H9 (cell line): ENCODE data around the gene ILF3. TPM values are rescaled to one million over a fixed set of nuclear protein-coding genes. Genes with fewer than 3 reads are reported as not detected.

Source experiments
- DNase-seq: peaks from one replicate; pipeline ENCODE4 v3.0.0-alpha.2; 2017
- H2AFZ ChIP-seq: one replicate; pipeline ENCODE4 v1.6.1; 2013; ENCODE audit warnings: mild to moderate bottlenecking, low read length, control low read depth, moderate library complexity
- H2AK5ac ChIP-seq: 2 replicates; pipeline ENCODE4 v1.6.1; 2013; ENCODE audit warnings: low read length, control low read depth, mixed read lengths; ENCODE audit not compliant: insufficient read length
- H2BK120ac ChIP-seq: one replicate; pipeline ENCODE4 v1.6.1; 2013; ENCODE audit warnings: low read depth, mild to moderate bottlenecking, low read length, control low read depth, inconsistent platforms; ENCODE audit not compliant: poor library complexity, severe bottlenecking
- H2BK12ac ChIP-seq: 2 replicates; pipeline ENCODE4 v1.6.1; 2013; ENCODE audit warnings: low read length, control low read depth, mixed read lengths, low read depth; ENCODE audit not compliant: insufficient read length
- H2BK15ac ChIP-seq: 2 replicates; pipeline ENCODE4 v1.6.1; 2013; ENCODE audit warnings: low read depth, low read length, control low read depth
- H2BK20ac ChIP-seq: one replicate; pipeline ENCODE4 v1.6.1; 2013; ENCODE audit warnings: low read depth, mild to moderate bottlenecking, low read length, control low read depth, inconsistent platforms; ENCODE audit not compliant: poor library complexity, severe bottlenecking
- H2BK5ac ChIP-seq: 2 replicates; pipeline ENCODE4 v1.6.1; 2013; ENCODE audit warnings: low read length, control low read depth, mixed read lengths; ENCODE audit not compliant: insufficient read length
- H3K14ac ChIP-seq: 2 replicates; pipeline ENCODE4 v1.6.1; 2013; ENCODE audit warnings: low read length, control low read depth; ENCODE audit not compliant: insufficient read depth
- H3K18ac ChIP-seq: 2 replicates; pipeline ENCODE4 v1.6.1; 2013; ENCODE audit warnings: low read depth, mild to moderate bottlenecking, mixed read lengths, low read length, control low read depth; ENCODE audit not compliant: insufficient read length
- H3K23ac ChIP-seq: 2 replicates; pipeline ENCODE4 v1.6.1; 2013; ENCODE audit warnings: low read length, control low read depth, mixed read lengths, low read depth; ENCODE audit not compliant: insufficient read length
- H3K23me2 ChIP-seq: 2 replicates; pipeline ENCODE4 v1.6.1; 2013; ENCODE audit warnings: low read depth, mild to moderate bottlenecking, mixed read lengths, low read length, control low read depth; ENCODE audit not compliant: insufficient read length, poor library complexity, severe bottlenecking
- H3K27ac ChIP-seq: 2 replicates; pipeline ENCODE4 v1.5.1; 2013; ENCODE audit warnings: low read length, control low read depth, mixed read lengths, low read depth; ENCODE audit not compliant: insufficient read length
- H3K27me3 ChIP-seq: 2 replicates; pipeline ENCODE4 v1.6.1; 2013; ENCODE audit warnings: low read length, control low read depth, inconsistent platforms; ENCODE audit not compliant: insufficient read depth
- H3K4ac ChIP-seq: 2 replicates; pipeline ENCODE4 v1.6.1; 2013; ENCODE audit warnings: low read depth, mild to moderate bottlenecking, control low read depth, inconsistent platforms, low read length, moderate library complexity
- H3K4me1 ChIP-seq: 2 replicates; pipeline ENCODE4 v1.6.1; 2013; ENCODE audit warnings: low read length, control low read depth, inconsistent platforms; ENCODE audit not compliant: insufficient read depth
- H3K4me2 ChIP-seq: 2 replicates; pipeline ENCODE4 v1.6.1; 2013; ENCODE audit warnings: low read length, control low read depth, mixed read lengths; ENCODE audit not compliant: insufficient read length, insufficient read depth
- H3K56ac ChIP-seq: 2 replicates; pipeline ENCODE4 v1.6.1; 2013; ENCODE audit warnings: low read depth, mild to moderate bottlenecking, mixed read lengths, low read length, control low read depth; ENCODE audit not compliant: insufficient read length
- H3K79me1 ChIP-seq: 2 replicates; pipeline ENCODE4 v1.6.1; 2013; ENCODE audit warnings: low read depth, mild to moderate bottlenecking, moderate library complexity, low read length, control low read depth, inconsistent platforms; ENCODE audit not compliant: insufficient read depth, poor library complexity, severe bottlenecking
- H3K79me2 ChIP-seq: 2 replicates; pipeline ENCODE4 v1.6.1; 2013; ENCODE audit warnings: low read length, control low read depth, inconsistent platforms; ENCODE audit not compliant: insufficient read depth
- H3K9ac ChIP-seq: 2 replicates; pipeline ENCODE4 v1.6.1; 2013; ENCODE audit warnings: low read length, control low read depth, mixed read lengths; ENCODE audit not compliant: insufficient read length; ENCODE audit errors: extremely low read depth
- H3K9me3 ChIP-seq: one replicate; pipeline ENCODE4 v1.6.1; 2013; ENCODE audit warnings: low read depth, low read length, inconsistent platforms; ENCODE audit not compliant: control insufficient read depth
- H3T11ph ChIP-seq: one replicate; pipeline ENCODE4 v1.6.1; 2013; ENCODE audit warnings: mild to moderate bottlenecking, low read length, control low read depth, inconsistent platforms
- H4K20me1 ChIP-seq: one replicate; pipeline ENCODE4 v1.6.1; 2013; ENCODE audit not compliant: control insufficient read depth, insufficient read length, insufficient read depth
- H4K5ac ChIP-seq: 2 replicates; pipeline ENCODE4 v1.6.1; 2013; ENCODE audit warnings: low read depth, mild to moderate bottlenecking, mixed read lengths, low read length, control low read depth; ENCODE audit not compliant: insufficient read length
- H4K8ac ChIP-seq: replicated peaks from 2 replicates; pipeline ENCODE4 v1.6.1; 2013; ENCODE audit warnings: low read length, control low read depth, mixed read lengths, low read depth; ENCODE audit not compliant: insufficient read length
- H4K91ac ChIP-seq: 2 replicates; pipeline ENCODE4 v1.6.1; 2013; ENCODE audit warnings: low read depth, mild to moderate bottlenecking, moderate library complexity, mixed read lengths, low read length, control low read depth; ENCODE audit not compliant: insufficient read length
- H3K27ac Mint-ChIP-seq, 3 experiments: 2 replicates in 2 of 3; 3 replicates in 1 of 3; pipeline ENCODE4 v1.8.0; 2020 to 2021; ENCODE audit warnings: mixed read lengths in 3 of 3, mild to moderate bottlenecking in 1 of 3, moderate library complexity in 1 of 3
- H3K27me3 Mint-ChIP-seq: 2 replicates; pipeline ENCODE4 v1.8.0; 2021; ENCODE audit warnings: low read depth, mild to moderate bottlenecking, moderate library complexity, mixed read lengths
- H3K36me3 Mint-ChIP-seq, 3 experiments: 2 replicates in 2 of 3; 3 replicates in 1 of 3; pipeline ENCODE4 v1.8.0; 2020 to 2021; ENCODE audit warnings: low read depth in 3 of 3, mixed read lengths in 3 of 3; ENCODE audit not compliant: insufficient read depth in 1 of 3
- H3K4me1 Mint-ChIP-seq, 2 experiments: 2 replicates each; pipeline ENCODE4 v1.8.0; 2020; ENCODE audit warnings: mixed read lengths in 2 of 2
- H3K4me3 Mint-ChIP-seq, 2 experiments: 2 replicates in 1 of 2; 3 replicates in 1 of 2; pipeline ENCODE4 v1.8.0; 2020 to 2021; ENCODE audit warnings: mild to moderate bottlenecking in 2 of 2, mixed read lengths in 2 of 2, moderate library complexity in 1 of 2
- H3K9me3 Mint-ChIP-seq, 2 experiments: 2 replicates in 1 of 2; 3 replicates in 1 of 2; pipeline ENCODE4 v1.8.0; 2020; ENCODE audit warnings: mild to moderate bottlenecking in 2 of 2, mixed read lengths in 2 of 2, moderate library complexity in 1 of 2
- WGBS: extraction: QIAGEN DNeasy Blood & Tissue Kit; methylation state at CpG from one replicate; pipeline ENCODE4 v1.1.7; 2013; ENCODE audit warnings: missing lambda C conversion rate, low lambda C conversion rate, mixed read lengths; ENCODE audit not compliant: insufficient read length; ENCODE audit errors: extremely low coverage; 5-methylcytosine and 5-hydroxymethylcytosine counted together
- total RNA-seq: library from RNA; stranded (reverse); gene quantifications from 2 replicates; pipeline ENCODE4 v1.2.1, GENCODE V29; 2021
- TF ChIP-seq, protein P1 (sequence below): fragments of 200-600 bp; sonication (generic); conservative IDR thresholded peaks from 3 replicates; pipeline ENCODE4 v1.8.0; 2021; ENCODE audit warnings: antibody characterized with exemption, mild to moderate bottlenecking

The ILF3 gene
- total RNA-seq, 1 experiment from 2014 or later: 841 TPM

DNA sequence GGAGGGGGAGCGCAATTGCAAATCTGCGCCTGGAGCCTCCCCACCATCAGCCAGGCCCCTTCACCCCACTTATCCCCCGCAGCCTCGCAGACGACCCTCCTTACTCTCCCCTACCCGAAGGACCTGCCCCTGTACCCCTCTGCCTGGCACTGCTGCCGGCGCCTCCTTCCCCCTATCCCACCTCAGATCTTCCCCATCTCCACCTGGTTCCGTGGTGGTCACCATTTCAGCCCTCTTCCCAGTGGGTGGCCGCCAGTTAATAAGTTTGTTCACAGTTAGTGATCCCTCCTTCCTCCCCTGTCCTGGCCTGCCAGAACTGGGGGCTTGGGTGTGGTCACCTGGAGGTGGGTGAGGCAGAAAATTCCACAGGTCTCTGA is 28.4 kb upstream of the ILF3 start:
- H3K27ac ChIP-seq: no peak overlapping the region
- peaks cover 4% of the 10 kb centered on the region; the same call in 1 of the 2 replicates for H3K4me1 ChIP-seq
- H3K79me1 ChIP-seq: peaks cover 3% of the 10 kb centered on the region
- no peak overlapping the region for H2AK5ac ChIP-seq
- H4K8ac ChIP-seq: no peak overlapping the region
- peak overlapping the region; percentile 82 to 88 for H3K4me3 Mint-ChIP-seq
- no peak overlapping the region for H2BK12ac ChIP-seq
- peaks cover 11 to 13% of the 10 kb centered on the region in 2 experiments for H3K4me1 Mint-ChIP-seq
- H3T11ph ChIP-seq: no peak overlapping the region
- H3K27me3 Mint-ChIP-seq: no peaks in the 10 kb centered on the region
- H3K9me3 ChIP-seq: no peaks in the 10 kb centered on the region
- peak overlapping the region; percentile 43 for H3K56ac ChIP-seq
- no peak overlapping the region for H2BK5ac ChIP-seq
- peak overlapping the region; percentile 16; the same call in 1 of the 2 replicates for H3K4ac ChIP-seq
- peaks cover 6 to 21% (median 21%) of the 10 kb centered on the region in 3 experiments; a peak in 6 of 7 replicates for H3K36me3 Mint-ChIP-seq
- H3K27me3 ChIP-seq: no peaks in the 10 kb centered on the region
- peak overlapping the region; percentile 55 for H4K91ac ChIP-seq
- peak overlapping the region; percentile 77 for H3K4me2 ChIP-seq
- peak overlapping the region; percentile 80 to 93 (median 92); a peak in 6 of 7 replicates for H3K27ac Mint-ChIP-seq
- H3K9ac ChIP-seq: peak overlapping the region; percentile 78
- H3K79me2 ChIP-seq: no peaks in the 10 kb centered on the region
- no CpG with 5 or more reads among the region's 10 CpGs for WGBS
- H3K23ac ChIP-seq: no peak overlapping the region
- H3K9me3 Mint-ChIP-seq: no peaks in the 10 kb centered on the region
- H3K14ac ChIP-seq: peak overlapping the region; percentile 93
- no peaks in the 10 kb centered on the region for H4K20me1 ChIP-seq
- H2BK20ac ChIP-seq: no peak overlapping the region
- no peak overlapping the region for H4K5ac ChIP-seq
- TF ChIP-seq, protein P1, sequence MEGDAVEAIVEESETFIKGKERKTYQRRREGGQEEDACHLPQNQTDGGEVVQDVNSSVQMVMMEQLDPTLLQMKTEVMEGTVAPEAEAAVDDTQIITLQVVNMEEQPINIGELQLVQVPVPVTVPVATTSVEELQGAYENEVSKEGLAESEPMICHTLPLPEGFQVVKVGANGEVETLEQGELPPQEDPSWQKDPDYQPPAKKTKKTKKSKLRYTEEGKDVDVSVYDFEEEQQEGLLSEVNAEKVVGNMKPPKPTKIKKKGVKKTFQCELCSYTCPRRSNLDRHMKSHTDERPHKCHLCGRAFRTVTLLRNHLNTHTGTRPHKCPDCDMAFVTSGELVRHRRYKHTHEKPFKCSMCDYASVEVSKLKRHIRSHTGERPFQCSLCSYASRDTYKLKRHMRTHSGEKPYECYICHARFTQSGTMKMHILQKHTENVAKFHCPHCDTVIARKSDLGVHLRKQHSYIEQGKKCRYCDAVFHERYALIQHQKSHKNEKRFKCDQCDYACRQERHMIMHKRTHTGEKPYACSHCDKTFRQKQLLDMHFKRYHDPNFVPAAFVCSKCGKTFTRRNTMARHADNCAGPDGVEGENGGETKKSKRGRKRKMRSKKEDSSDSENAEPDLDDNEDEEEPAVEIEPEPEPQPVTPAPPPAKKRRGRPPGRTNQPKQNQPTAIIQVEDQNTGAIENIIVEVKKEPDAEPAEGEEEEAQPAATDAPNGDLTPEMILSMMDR: no peak
- DNase-seq: no peak
- no peak overlapping the region for H2BK15ac ChIP-seq
- H2AFZ ChIP-seq: no peak overlapping the region
- H2BK120ac ChIP-seq: no peak overlapping the region
- H3K23me2 ChIP-seq: peaks cover 10% of the 10 kb centered on the region
- H3K18ac ChIP-seq: peak overlapping the region; percentile 71
